KBM-7 (cell line): Measurements from ENCODE around the gene RPP21.
"Not testable (repeated sequence)": the region's sequence is repeated elsewhere in the genome, so short reads cannot be mapped to it uniquely, and the experiment has no call there.

ENCODE experiments used
- DNase-seq: peaks from one replicate; pipeline ENCODE4 v3.0.0-alpha.2; 2015
- in situ Hi-C: fragments of 300-500 bp; cut with MboI; formaldehyde crosslinking; loops from 2 replicates; pipeline ENCODE4 v1.14.3; 2020; ENCODE audit warnings: low sequenced_read_pairs, low pct_unique_long_range_greater_than_20kb, mixed read lengths

The RPP21 gene

GRCh38 chr6:30361661-30362060, 16.7 kb downstream of the RPP21 start:
- no peak for DNase-seq
- in situ Hi-C loops: no loop called here

DNA sequence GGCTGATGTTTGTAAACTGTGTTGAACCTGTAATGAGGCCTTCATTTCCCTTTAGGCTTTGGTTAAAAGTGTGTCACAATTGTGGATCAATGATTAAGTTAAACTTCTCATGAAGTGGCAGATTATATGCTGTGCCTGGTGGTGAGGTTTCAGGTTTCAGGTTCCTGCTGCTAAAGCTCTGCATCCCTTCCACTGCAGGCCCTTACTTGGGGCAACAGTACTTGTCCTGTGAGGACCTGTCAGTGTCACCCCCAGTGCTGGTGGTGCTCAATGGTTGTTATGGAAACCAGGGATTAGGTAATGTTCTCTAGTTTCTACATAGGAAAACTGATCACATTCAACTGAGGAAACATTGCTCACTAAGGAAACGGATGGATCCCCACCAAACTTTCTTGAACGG, 18.5 kb downstream of the RPP21 start:
- in situ Hi-C loops: no loop called here
- DNase-seq: no peak

DNA sequence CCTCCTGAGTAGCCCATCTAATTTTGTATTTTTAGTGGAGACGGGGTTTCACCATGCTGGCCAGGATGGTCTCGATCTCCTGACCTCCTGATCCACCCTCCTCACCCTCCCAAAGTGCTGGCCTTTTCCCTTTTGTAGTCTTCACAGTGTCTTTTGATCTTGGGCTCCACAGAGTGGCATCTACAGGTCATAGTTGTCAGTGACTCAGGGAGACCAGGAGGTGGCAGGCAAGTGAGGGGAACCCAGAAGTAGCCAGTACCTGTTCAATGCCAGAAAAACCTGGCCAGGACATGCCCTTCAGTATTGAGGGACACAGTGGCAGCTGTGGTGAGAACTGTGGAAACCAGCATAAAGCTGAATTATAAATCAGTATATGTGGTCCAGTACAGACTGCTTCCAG, 19.6 kb downstream of the RPP21 start:
- in situ Hi-C loops: no loop called here
- DNase-seq: no peak

DNA sequence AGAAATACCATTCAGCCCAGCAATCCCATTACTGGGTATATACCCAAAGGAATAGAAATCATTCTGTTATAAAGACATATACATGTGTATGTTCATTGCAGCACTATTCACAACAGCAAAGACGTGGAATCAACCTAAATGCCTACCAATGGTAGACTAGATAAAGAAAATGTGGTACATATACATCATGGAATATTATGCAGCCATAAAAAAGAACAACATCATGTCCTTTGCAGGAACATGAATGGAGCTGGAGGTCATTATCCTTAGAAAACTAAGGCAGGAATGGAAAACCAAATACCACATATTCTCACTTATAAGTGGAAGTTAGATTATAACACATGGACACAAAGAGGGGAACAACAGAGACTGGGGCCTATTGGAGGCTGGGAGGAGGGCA, 24.3 kb downstream of the RPP21 start:
- in situ Hi-C loops: not testable (repeated sequence)

GRCh38 chr6:30378290-30378937, 33.5 kb downstream of the RPP21 start:
- in situ Hi-C loops: no loop called here

More for the DNA sequence above, 24.3 kb downstream of the RPP21 start:
- DNase-seq: not testable (repeated sequence)

DNA sequence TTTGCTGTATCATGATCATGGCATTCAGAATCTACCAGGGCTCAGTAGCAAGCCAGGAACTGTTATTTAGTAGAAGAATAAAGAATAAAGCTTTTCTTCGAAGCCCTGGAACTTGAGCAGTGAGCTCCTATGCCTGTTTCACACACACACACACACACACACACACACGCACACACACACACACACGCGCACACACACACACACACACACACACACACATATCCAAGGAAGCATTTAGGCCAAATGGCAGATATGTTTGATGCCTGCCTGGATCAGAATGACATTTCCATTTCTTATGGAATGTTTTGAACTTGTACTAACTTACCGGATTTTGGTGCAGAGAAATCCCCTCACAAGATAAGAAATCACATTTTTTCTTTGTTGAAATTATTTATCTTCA, 35.5 kb downstream of the RPP21 start:
- DNase-seq: no peak
- in situ Hi-C loops: no loop called here

More at GRCh38 chr6:30378290-30378937, 33.5 kb downstream of the RPP21 start:
- no peak for DNase-seq

- no peak for DNase-seq
- in situ Hi-C loops: no loop called here
Measured at GRCh38 chr6:30386166-30386565, 41.2 kb downstream of the RPP21 start.

DNA sequence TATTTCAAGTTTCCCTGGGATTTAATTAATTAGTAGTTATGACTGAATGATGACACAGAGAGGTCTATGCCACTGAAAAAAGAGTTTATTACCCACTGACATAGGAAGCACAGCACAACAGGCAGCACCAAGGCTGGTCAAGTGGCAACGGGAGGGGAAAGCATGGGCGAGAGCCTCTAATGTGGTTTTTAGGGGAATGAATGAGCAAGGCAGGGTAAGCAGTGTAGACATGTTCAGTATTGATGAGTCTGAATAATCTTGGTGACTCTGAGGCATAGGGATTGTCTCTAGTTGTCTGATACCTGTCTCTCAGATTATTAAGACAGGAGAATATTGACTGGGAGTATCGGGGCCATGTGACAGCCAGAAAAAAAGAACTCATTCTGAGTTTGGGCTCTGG, 46.3 kb downstream of the RPP21 start:
- in situ Hi-C loops: no loop called here
- DNase-seq: no peak

- in situ Hi-C loops: no loop called here
- no peak for DNase-seq
Measured at GRCh38 chr6:30394139-30394538, 49.2 kb downstream of the RPP21 start.
